H9 (cell line): ENCODE results near the gene ZMYND8. TPM values are rescaled to one million over a fixed set of nuclear protein-coding genes. Genes with fewer than 3 reads are reported as not detected.

Experiments used
- DNase-seq: peaks from one replicate; pipeline ENCODE4 v3.0.0-alpha.2; 2017
- H2AFZ ChIP-seq: one replicate; pipeline ENCODE4 v1.6.1; 2013; ENCODE audit warnings: mild to moderate bottlenecking, low read length, control low read depth, moderate library complexity
- H2AK5ac ChIP-seq: 2 replicates; pipeline ENCODE4 v1.6.1; 2013; ENCODE audit warnings: low read length, control low read depth, mixed read lengths; ENCODE audit not compliant: insufficient read length
- H2BK120ac ChIP-seq: one replicate; pipeline ENCODE4 v1.6.1; 2013; ENCODE audit warnings: low read depth, mild to moderate bottlenecking, low read length, control low read depth, inconsistent platforms; ENCODE audit not compliant: poor library complexity, severe bottlenecking
- H2BK12ac ChIP-seq: 2 replicates; pipeline ENCODE4 v1.6.1; 2013; ENCODE audit warnings: low read length, control low read depth, mixed read lengths, low read depth; ENCODE audit not compliant: insufficient read length
- H2BK15ac ChIP-seq: 2 replicates; pipeline ENCODE4 v1.6.1; 2013; ENCODE audit warnings: low read depth, low read length, control low read depth
- H2BK20ac ChIP-seq: one replicate; pipeline ENCODE4 v1.6.1; 2013; ENCODE audit warnings: low read depth, mild to moderate bottlenecking, low read length, control low read depth, inconsistent platforms; ENCODE audit not compliant: poor library complexity, severe bottlenecking
- H2BK5ac ChIP-seq: 2 replicates; pipeline ENCODE4 v1.6.1; 2013; ENCODE audit warnings: low read length, control low read depth, mixed read lengths; ENCODE audit not compliant: insufficient read length
- H3K14ac ChIP-seq: 2 replicates; pipeline ENCODE4 v1.6.1; 2013; ENCODE audit warnings: low read length, control low read depth; ENCODE audit not compliant: insufficient read depth
- H3K18ac ChIP-seq: 2 replicates; pipeline ENCODE4 v1.6.1; 2013; ENCODE audit warnings: low read depth, mild to moderate bottlenecking, mixed read lengths, low read length, control low read depth; ENCODE audit not compliant: insufficient read length
- H3K23ac ChIP-seq: 2 replicates; pipeline ENCODE4 v1.6.1; 2013; ENCODE audit warnings: low read length, control low read depth, mixed read lengths, low read depth; ENCODE audit not compliant: insufficient read length
- H3K23me2 ChIP-seq: 2 replicates; pipeline ENCODE4 v1.6.1; 2013; ENCODE audit warnings: low read depth, mild to moderate bottlenecking, mixed read lengths, low read length, control low read depth; ENCODE audit not compliant: insufficient read length, poor library complexity, severe bottlenecking
- H3K27ac ChIP-seq: 2 replicates; pipeline ENCODE4 v1.5.1; 2013; ENCODE audit warnings: low read length, control low read depth, mixed read lengths, low read depth; ENCODE audit not compliant: insufficient read length
- H3K27me3 ChIP-seq: 2 replicates; pipeline ENCODE4 v1.6.1; 2013; ENCODE audit warnings: low read length, control low read depth, inconsistent platforms; ENCODE audit not compliant: insufficient read depth
- H3K4ac ChIP-seq: 2 replicates; pipeline ENCODE4 v1.6.1; 2013; ENCODE audit warnings: low read depth, mild to moderate bottlenecking, control low read depth, inconsistent platforms, low read length, moderate library complexity
- H3K4me1 ChIP-seq: 2 replicates; pipeline ENCODE4 v1.6.1; 2013; ENCODE audit warnings: low read length, control low read depth, inconsistent platforms; ENCODE audit not compliant: insufficient read depth
- H3K4me2 ChIP-seq: 2 replicates; pipeline ENCODE4 v1.6.1; 2013; ENCODE audit warnings: low read length, control low read depth, mixed read lengths; ENCODE audit not compliant: insufficient read length, insufficient read depth
- H3K56ac ChIP-seq: 2 replicates; pipeline ENCODE4 v1.6.1; 2013; ENCODE audit warnings: low read depth, mild to moderate bottlenecking, mixed read lengths, low read length, control low read depth; ENCODE audit not compliant: insufficient read length
- H3K79me1 ChIP-seq: 2 replicates; pipeline ENCODE4 v1.6.1; 2013; ENCODE audit warnings: low read depth, mild to moderate bottlenecking, moderate library complexity, low read length, control low read depth, inconsistent platforms; ENCODE audit not compliant: insufficient read depth, poor library complexity, severe bottlenecking
- H3K79me2 ChIP-seq: 2 replicates; pipeline ENCODE4 v1.6.1; 2013; ENCODE audit warnings: low read length, control low read depth, inconsistent platforms; ENCODE audit not compliant: insufficient read depth
- H3K9ac ChIP-seq: 2 replicates; pipeline ENCODE4 v1.6.1; 2013; ENCODE audit warnings: low read length, control low read depth, mixed read lengths; ENCODE audit not compliant: insufficient read length; ENCODE audit errors: extremely low read depth
- H3K9me3 ChIP-seq: one replicate; pipeline ENCODE4 v1.6.1; 2013; ENCODE audit warnings: low read depth, low read length, inconsistent platforms; ENCODE audit not compliant: control insufficient read depth
- H3T11ph ChIP-seq: one replicate; pipeline ENCODE4 v1.6.1; 2013; ENCODE audit warnings: mild to moderate bottlenecking, low read length, control low read depth, inconsistent platforms
- H4K20me1 ChIP-seq: one replicate; pipeline ENCODE4 v1.6.1; 2013; ENCODE audit not compliant: control insufficient read depth, insufficient read length, insufficient read depth
- H4K5ac ChIP-seq: 2 replicates; pipeline ENCODE4 v1.6.1; 2013; ENCODE audit warnings: low read depth, mild to moderate bottlenecking, mixed read lengths, low read length, control low read depth; ENCODE audit not compliant: insufficient read length
- H4K8ac ChIP-seq: replicated peaks from 2 replicates; pipeline ENCODE4 v1.6.1; 2013; ENCODE audit warnings: low read length, control low read depth, mixed read lengths, low read depth; ENCODE audit not compliant: insufficient read length
- H4K91ac ChIP-seq: 2 replicates; pipeline ENCODE4 v1.6.1; 2013; ENCODE audit warnings: low read depth, mild to moderate bottlenecking, moderate library complexity, mixed read lengths, low read length, control low read depth; ENCODE audit not compliant: insufficient read length
- H3K27ac Mint-ChIP-seq, 3 experiments: 2 replicates in 2 of 3; 3 replicates in 1 of 3; pipeline ENCODE4 v1.8.0; 2020 to 2021; ENCODE audit warnings: mixed read lengths in 3 of 3, mild to moderate bottlenecking in 1 of 3, moderate library complexity in 1 of 3
- H3K27me3 Mint-ChIP-seq: 2 replicates; pipeline ENCODE4 v1.8.0; 2021; ENCODE audit warnings: low read depth, mild to moderate bottlenecking, moderate library complexity, mixed read lengths
- H3K36me3 Mint-ChIP-seq, 3 experiments: 2 replicates in 2 of 3; 3 replicates in 1 of 3; pipeline ENCODE4 v1.8.0; 2020 to 2021; ENCODE audit warnings: low read depth in 3 of 3, mixed read lengths in 3 of 3; ENCODE audit not compliant: insufficient read depth in 1 of 3
- H3K4me1 Mint-ChIP-seq, 2 experiments: 2 replicates each; pipeline ENCODE4 v1.8.0; 2020; ENCODE audit warnings: mixed read lengths in 2 of 2
- H3K4me3 Mint-ChIP-seq, 2 experiments: 2 replicates in 1 of 2; 3 replicates in 1 of 2; pipeline ENCODE4 v1.8.0; 2020 to 2021; ENCODE audit warnings: mild to moderate bottlenecking in 2 of 2, mixed read lengths in 2 of 2, moderate library complexity in 1 of 2
- H3K9me3 Mint-ChIP-seq, 2 experiments: 2 replicates in 1 of 2; 3 replicates in 1 of 2; pipeline ENCODE4 v1.8.0; 2020; ENCODE audit warnings: mild to moderate bottlenecking in 2 of 2, mixed read lengths in 2 of 2, moderate library complexity in 1 of 2
- CTCF ChIP-seq: fragments of 200-600 bp; sonication (generic); conservative IDR thresholded peaks from 3 replicates; pipeline ENCODE4 v1.8.0; 2021; ENCODE audit warnings: antibody characterized with exemption, mild to moderate bottlenecking
- WGBS: extraction: QIAGEN DNeasy Blood & Tissue Kit; methylation state at CpG from one replicate; pipeline ENCODE4 v1.1.7; 2013; ENCODE audit warnings: missing lambda C conversion rate, low lambda C conversion rate, mixed read lengths; ENCODE audit not compliant: insufficient read length; ENCODE audit errors: extremely low coverage; 5-methylcytosine and 5-hydroxymethylcytosine counted together
- total RNA-seq: library from RNA; stranded (reverse); gene quantifications from 2 replicates; pipeline ENCODE4 v1.2.1, GENCODE V29; 2021

The ZMYND8 gene
- total RNA-seq, 1 experiment from 2014 or later, result 158 TPM

- WGBS, result no CpG with 5 or more reads among the region's 2 CpGs
- peaks cover 48 to 90% (median 77%) of the 10 kb centered on the region in 3 experiments for H3K36me3 Mint-ChIP-seq
- no peak overlapping the region for H3K27ac ChIP-seq
These were observed 82.8 kb downstream of the ZMYND8 start for GRCh38 chr20:47273591-47274235.

More at GRCh38 chr20:47273591-47274235, 82.8 kb downstream of the ZMYND8 start:
- Histone ChIP-seq H3K4me2 (no peak overlapping the region), H3K14ac (no peak overlapping the region), H3K18ac (no peak overlapping the region), H2BK5ac (no peak overlapping the region), H2BK20ac (no peak overlapping the region), H2AFZ (no peak overlapping the region), H3K79me1 (peaks cover 9% of the 10 kb centered on the region), H3K56ac (no peak overlapping the region), H2AK5ac (no peak overlapping the region), H3K9me3 (no peaks in the 10 kb centered on the region), H4K5ac (no peak overlapping the region), H4K91ac (no peak overlapping the region), H2BK120ac (no peak overlapping the region), H3K79me2 (peaks cover 13% of the 10 kb centered on the region; the same call in 1 of the 2 replicates), H4K20me1 (peaks cover 2% of the 10 kb centered on the region), H4K8ac (no peak overlapping the region), H3K9ac (no peak overlapping the region), H2BK15ac (no peak overlapping the region), H3T11ph (no peak overlapping the region), H3K23me2 (no peaks in the 10 kb centered on the region), H3K27me3 (no peaks in the 10 kb centered on the region), H3K23ac (no peak overlapping the region), H2BK12ac (no peak overlapping the region), H3K4ac (no peak overlapping the region), H3K4me1 (no peaks in the 10 kb centered on the region)
- H3K9me3 Mint-ChIP-seq, result no peaks in the 10 kb centered on the region
- TF ChIP-seq CTCF, result no peak
- H3K27me3 Mint-ChIP-seq, result no peaks in the 10 kb centered on the region
- peaks cover 12 to 28% of the 10 kb centered on the region in 2 experiments for H3K4me1 Mint-ChIP-seq
- H3K4me3 Mint-ChIP-seq, result no peak overlapping the region
- H3K27ac Mint-ChIP-seq, result peak overlapping the region in 1 of 3 experiments; percentile 72; a peak in 4 of 7 replicates
- DNase-seq, result no peak
